IMR-90 (cell line): ENCODE measurements around the gene C1R. TPM values are rescaled to one million over a fixed set of nuclear protein-coding genes. Genes with fewer than 3 reads are reported as not detected.

Experiments
- ATAC-seq: fragments of 200-7000 bp; cut with Tn5 transposase; 2 replicates; pipeline ENCODE4 v1.9.1; 2020; ENCODE audit warnings: low read depth, mild to moderate bottlenecking, moderate library complexity
- BruUV-seq: library from RNA; stranded (reverse); fragments of 400-500 nt; replicated peaks from 2 replicates; lab custom pipeline; 2021; lab: Mats Ljungman, UMichigan
- CTCF ChIA-PET: fragments of 300-600 bp; formaldehyde crosslinking; extraction: SDS; loops from one replicate; lab custom pipeline; 2021; ENCODE audit warnings: antibody characterized with exemption; lab: Yijun Ruan, JAX
- POLR2A ChIA-PET: fragments of 300-600 bp; sonication (Branson Sonifier 250); formaldehyde crosslinking; loops from one replicate; lab custom pipeline; 2022; ENCODE audit warnings: antibody characterized with exemption; ENCODE audit not compliant: unreplicated experiment; lab: Charles Lee
- DNase-seq: peaks from one replicate; pipeline ENCODE4 v3.0.0; 2013
- H2AFZ ChIP-seq: replicated peaks from 2 replicates; pipeline ENCODE3; 2013; ENCODE audit warnings: low read length, mild to moderate bottlenecking; ENCODE audit not compliant: poor library complexity
- H2AK5ac ChIP-seq: 2 replicates; pipeline ENCODE4 v1.6.1; 2013; ENCODE audit warnings: low read depth, low read length, inconsistent platforms
- H2AK9ac ChIP-seq: replicated peaks from 2 replicates; pipeline ENCODE3; 2013; ENCODE audit warnings: mild to moderate bottlenecking, low read depth, low read length, moderate library complexity; ENCODE audit not compliant: poor library complexity
- H2BK120ac ChIP-seq: 2 replicates; pipeline ENCODE4 v1.6.1; 2013; ENCODE audit warnings: low read depth, low read length, inconsistent platforms
- H2BK15ac ChIP-seq: 3 replicates; pipeline ENCODE4 v1.6.1; 2013; ENCODE audit warnings: low read depth, low read length, inconsistent platforms
- H2BK20ac ChIP-seq: 2 replicates; pipeline ENCODE4 v1.6.1; 2013; ENCODE audit warnings: low read depth, mild to moderate bottlenecking, inconsistent platforms, low read length, moderate library complexity
- H2BK5ac ChIP-seq: 2 replicates; pipeline ENCODE4 v1.6.1; 2013; ENCODE audit warnings: mild to moderate bottlenecking, low read depth, low read length, inconsistent platforms; ENCODE audit not compliant: poor library complexity, severe bottlenecking
- H3K14ac ChIP-seq: replicated peaks from 2 replicates; pipeline ENCODE4 v1.6.1; 2013; ENCODE audit warnings: low read depth, low read length, inconsistent platforms
- H3K18ac ChIP-seq: 2 replicates; pipeline ENCODE4 v1.6.1; 2013; ENCODE audit warnings: low read depth, low read length, control low read depth
- H3K23ac ChIP-seq: 2 replicates; pipeline ENCODE4 v1.6.1; 2013; ENCODE audit warnings: low read depth, low read length, inconsistent platforms
- H3K27ac ChIP-seq: 2 replicates; pipeline ENCODE4 v1.5.1; 2013; ENCODE audit warnings: mild to moderate bottlenecking, control low read depth, low read length; ENCODE audit not compliant: insufficient read depth
- H3K27me3 ChIP-seq: 2 replicates; pipeline ENCODE4 v1.6.1; 2013; ENCODE audit warnings: low read length; ENCODE audit not compliant: control insufficient read depth, insufficient read depth
- H3K36me3 ChIP-seq: 2 replicates; pipeline ENCODE4 v1.6.1; 2013; ENCODE audit warnings: low read length, mixed read lengths; ENCODE audit not compliant: control insufficient read depth, insufficient read depth
- H3K4ac ChIP-seq: 2 replicates; pipeline ENCODE4 v1.6.1; 2013; ENCODE audit warnings: low read depth, low read length, inconsistent platforms
- H3K4me1 ChIP-seq: 2 replicates; pipeline ENCODE4 v1.6.1; 2013; ENCODE audit warnings: low read length, mixed read lengths; ENCODE audit not compliant: control insufficient read depth, insufficient read depth
- H3K4me2 ChIP-seq: 2 replicates; pipeline ENCODE4 v1.6.1; 2013; ENCODE audit warnings: low read depth, mild to moderate bottlenecking, control low read depth, low read length, moderate library complexity
- H3K4me3 ChIP-seq: 2 replicates; pipeline ENCODE4 v1.5.1; 2013; ENCODE audit warnings: low read depth, mild to moderate bottlenecking, control low read depth, low read length, moderate library complexity; ENCODE audit not compliant: insufficient read depth
- H3K56ac ChIP-seq: 2 replicates; pipeline ENCODE4 v1.6.1; 2013; ENCODE audit warnings: low read length, inconsistent platforms; ENCODE audit not compliant: insufficient read depth; ENCODE audit errors: extremely low read depth
- H3K79me1 ChIP-seq, 2 experiments: 2 replicates each; pipeline ENCODE4 v1.6.1; 2013; ENCODE audit warnings: low read length in 2 of 2, inconsistent platforms in 1 of 2, low read depth in 1 of 2
- H3K9ac ChIP-seq: 2 replicates; pipeline ENCODE4 v1.6.1; 2013; ENCODE audit warnings: low read depth, low read length, control low read depth
- H3K9me1 ChIP-seq: 2 replicates; pipeline ENCODE4 v1.6.1; 2013; ENCODE audit warnings: low read length, inconsistent platforms; ENCODE audit not compliant: insufficient read depth
- H3K9me3 ChIP-seq: 2 replicates; pipeline ENCODE4 v1.6.1; 2013; ENCODE audit warnings: low read length; ENCODE audit not compliant: control insufficient read depth, insufficient read depth
- H4K20me1 ChIP-seq: 2 replicates; pipeline ENCODE4 v1.6.1; 2013; ENCODE audit warnings: low read length, inconsistent platforms; ENCODE audit not compliant: insufficient read depth
- H4K5ac ChIP-seq: 2 replicates; pipeline ENCODE4 v1.6.1; 2013; ENCODE audit warnings: mild to moderate bottlenecking, low read depth, low read length, control low read depth
- H4K8ac ChIP-seq, 2 experiments: 2 replicates each; pipeline ENCODE4 v1.6.1; 2013; ENCODE audit warnings: low read depth in 2 of 2, low read length in 2 of 2, control low read depth in 1 of 2, inconsistent platforms in 1 of 2
- H4K91ac ChIP-seq: 2 replicates; pipeline ENCODE4 v1.6.1; 2013; ENCODE audit warnings: low read depth, low read length, inconsistent platforms; ENCODE audit not compliant: insufficient read depth
- ELK1 ChIP-seq: fragments of 150-350 bp; IDR thresholded peaks from 2 replicates; pipeline ENCODE4 v1.6.1; 2016; ENCODE audit warnings: low read depth, mild to moderate bottlenecking, low read length, moderate library complexity, borderline replicate concordance
- MAZ ChIP-seq: IDR thresholded peaks from 2 replicates; pipeline ENCODE4 v1.6.1; 2012; ENCODE audit warnings: low read depth, mild to moderate bottlenecking, low read length, improper control_type of control experiment, moderate library complexity, borderline replicate concordance
- SMC3 ChIP-seq: fragments of 150-350 bp; IDR thresholded peaks from 2 replicates; pipeline ENCODE4 v1.6.1; 2016; ENCODE audit warnings: low read depth, mild to moderate bottlenecking, antibody characterized with exemption, low read length, moderate library complexity
- whole genome bisulfite sequencing, 2 experiments: methylation state at CpG; one replicate each; pipeline versions ENCODE4 v1.1.5 to v1.1.7; 2013; ENCODE audit warnings: missing lambda C conversion rate in 2 of 2; ENCODE audit not compliant: insufficient read length in 1 of 2; ENCODE audit errors: extremely low coverage in 2 of 2; 5-methylcytosine and 5-hydroxymethylcytosine counted together
- dilution Hi-C: fragments of 300-500 bp; cut with HindIII; formaldehyde crosslinking; loops from one replicate; pipeline ENCODE4 v1.14.3; 2018; ENCODE audit warnings: low sequenced_read_pairs; ENCODE audit not compliant: unreplicated experiment
- in situ Hi-C: fragments of 300-500 bp; cut with MboI; formaldehyde crosslinking; loops from 3 replicates; pipeline ENCODE4 v1.14.3; 2019; ENCODE audit warnings: low sequenced_read_pairs, inconsistent platforms, mixed read lengths
- intact Hi-C: fragments of 100-400 bp; cut with micrococcal nuclease; formaldehyde crosslinking; loops from 2 replicates; pipeline ENCODE4 v1.10.0; 2022
- polyA plus RNA-seq, 3 experiments: library from polyadenylated mRNA; depleted of rRNA; stranded (reverse); fragments of >200 nt; gene quantifications; 2 replicates each; pipeline ENCODE4 v1.2.3, GENCODE V29; 2012; ENCODE audit warnings: low replicate concordance in 1 of 3
- total RNA-seq: library from RNA; depleted of rRNA; stranded (reverse); fragments of >200 nt; gene quantifications from 2 replicates; pipeline ENCODE4 v1.2.3, GENCODE V29; 2012

Gene C1R
- total and polyA plus RNA-seq, 2 of the 4 experiments (the other 2 are of a cell fraction) = 38.4 to 165 TPM

- TF ChIP-seq SMC3 (no peak), MAZ (no peak)
Measured at GRCh38 chr12:7122811-7123769, 30.8 kb upstream of the C1R start (continued).

GRCh38 chr12:7121324-7121723, 29.1 kb upstream of the C1R start:
- no peak overlapping the region for H3K23ac ChIP-seq
- no peak overlapping the region for H3K4ac ChIP-seq
- BruUV-seq = no TSS peak
- H2AFZ ChIP-seq = no peak overlapping the region
- ATAC-seq (no peak), DNase-seq (no peak)
- no peaks in the 10 kb centered on the region for H3K27me3 ChIP-seq
- no peak overlapping the region for H3K4me2 ChIP-seq
- H4K20me1 ChIP-seq = no peaks in the 10 kb centered on the region
- in situ Hi-C loops = no loop called here
- H3K56ac ChIP-seq = no peak overlapping the region
- H3K4me3 ChIP-seq = no peak overlapping the region
- no peaks in the 10 kb centered on the region for H3K4me1 ChIP-seq
- H3K9me1 ChIP-seq = no peaks in the 10 kb centered on the region
- ChIA-PET CTCF (no interaction called here), POLR2A (no interaction called here)
- no peak overlapping the region for H3K14ac ChIP-seq
- no peak for TF ChIP-seq ELK1
- no peak overlapping the region for H2BK5ac ChIP-seq
- H2AK5ac ChIP-seq = no peak overlapping the region
- WGBS, 2 experiments = no CpG with 5 or more reads among the region's 5 CpGs
- no peak overlapping the region for H4K8ac ChIP-seq
- no peak overlapping the region for H4K91ac ChIP-seq
- H3K9me3 ChIP-seq = no peaks in the 10 kb centered on the region
- no peak overlapping the region for H3K18ac ChIP-seq
- H3K27ac ChIP-seq = no peak overlapping the region
- no peak overlapping the region for H2BK120ac ChIP-seq
- dilution Hi-C loops = no loop called here
- H2BK15ac ChIP-seq = no peak overlapping the region
- H3K79me1 ChIP-seq = no peaks in the 10 kb centered on the region
- intact Hi-C loops = no loop called here
- H4K5ac ChIP-seq = no peak overlapping the region
- no peak overlapping the region for H3K9ac ChIP-seq
- no peak overlapping the region for H2BK20ac ChIP-seq
- no peak overlapping the region for H2AK9ac ChIP-seq
- peaks cover 23% of the 10 kb centered on the region for H3K36me3 ChIP-seq
